ENCODE results near the gene YWHAG.
A peak's percentile ranks its signal among the peaks of the same experiment; 100 is the strongest.
"Not testable (repeated sequence)": the region's sequence is repeated elsewhere in the genome, so short reads cannot be mapped to it uniquely, and the experiment has no call there.

The YWHAG gene

DNA sequence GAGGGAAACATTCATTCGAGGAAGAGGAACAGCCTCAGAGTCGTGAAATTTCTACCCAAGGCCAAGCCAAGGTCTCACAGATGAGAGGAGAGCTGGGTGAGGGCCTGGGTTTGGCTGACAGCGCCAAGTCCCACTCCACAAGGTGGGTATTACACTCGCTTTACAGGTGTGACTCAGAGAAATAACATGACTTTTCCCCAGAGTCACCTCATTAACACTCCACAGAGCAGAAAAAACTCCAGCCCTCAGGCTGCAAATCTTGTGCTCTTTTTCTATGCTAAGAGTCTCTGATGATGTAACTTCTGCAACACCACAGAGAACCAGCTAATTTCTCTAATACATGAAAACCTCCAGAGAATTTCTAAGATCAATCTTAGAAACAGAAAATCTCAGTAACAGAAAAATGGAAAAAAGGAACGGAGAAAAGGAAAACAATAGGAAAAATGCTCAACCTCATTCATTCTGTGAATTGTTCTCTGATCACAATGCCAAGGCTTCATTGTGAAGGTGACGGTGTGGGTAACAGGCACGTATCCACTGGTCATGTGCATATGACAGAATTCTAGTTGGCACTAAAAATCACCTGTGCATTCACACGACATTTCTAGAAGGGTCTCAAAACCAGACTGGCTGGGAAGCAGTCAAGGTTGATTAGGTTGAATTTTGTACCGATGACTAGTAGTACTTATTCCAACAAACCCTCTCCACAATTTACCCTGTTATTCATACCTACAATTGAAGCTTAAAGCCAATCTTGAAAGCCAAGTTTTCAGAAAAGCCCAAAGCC is 20.3 kb downstream of the YWHAG start:
- no peak for TF ChIP-seq EZH2 (IDR thresholded peaks at IDR 0.05)
- TF ChIP-seq FOXP2 (optimal IDR thresholded peaks at IDR 0.05; ENCODE audit: control extremely low read depth, extremely low read length, insufficient read depth) = no peak
- TF ChIP-seq POLR2AphosphoS5 (IDR thresholded peaks at IDR 0.05; ENCODE audit: borderline replicate concordance, low read depth, low read length) = no peak
- Histone ChIP-seq H3K9ac (ENCODE audit: insufficient read length) (no peak overlapping the region), H3K36me3 (ENCODE audit: insufficient read depth, low read length) (peaks cover 88% of the 10 kb centered on the region), H3K4me3 (no peak overlapping the region; the same call in 1 of the 2 replicates), H3K27ac (peak overlapping the region; percentile 72), H3K9me3 (ENCODE audit: low read depth, low read length) (no peaks in the 10 kb centered on the region)
- DNase-seq (ENCODE audit: low read depth, low spot score) = no peak

DNA sequence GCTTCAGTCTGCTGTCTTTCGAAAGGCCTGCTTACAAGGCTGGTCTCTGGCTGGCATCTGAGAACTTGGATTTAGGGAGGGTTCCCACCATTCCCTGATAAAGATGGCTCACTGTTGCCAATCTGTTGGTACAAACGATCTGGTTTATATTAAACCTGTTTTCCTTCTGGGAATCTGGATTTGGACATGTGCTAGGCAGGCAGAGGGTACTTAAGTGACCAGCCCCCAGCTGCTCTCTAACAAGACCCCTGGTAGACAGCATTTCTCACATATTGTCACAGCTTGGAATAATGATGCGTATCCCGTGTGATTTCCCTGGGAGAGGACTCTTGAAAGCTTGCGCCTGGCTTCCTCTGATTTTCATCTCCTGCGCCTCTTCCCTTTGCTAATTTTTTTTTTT is 21.6 kb downstream of the YWHAG start:
- no peak for DNase-seq (ENCODE audit: low read depth, low spot score)
- Histone ChIP-seq H3K9ac (ENCODE audit: insufficient read length) (no peak overlapping the region), H3K4me3 (no peak overlapping the region), H3K27ac (peak overlapping the region; percentile 68; the same call in 1 of the 2 replicates), H3K36me3 (ENCODE audit: insufficient read depth, low read length) (peaks cover 86% of the 10 kb centered on the region), H3K9me3 (ENCODE audit: low read depth, low read length) (no peaks in the 10 kb centered on the region)
- TF ChIP-seq FOXP2 (optimal IDR thresholded peaks at IDR 0.05; ENCODE audit: control extremely low read depth, extremely low read length, insufficient read depth) (no peak), EZH2 (IDR thresholded peaks at IDR 0.05) (no peak), POLR2AphosphoS5 (IDR thresholded peaks at IDR 0.05; ENCODE audit: borderline replicate concordance, low read depth, low read length) (no peak)

DNA sequence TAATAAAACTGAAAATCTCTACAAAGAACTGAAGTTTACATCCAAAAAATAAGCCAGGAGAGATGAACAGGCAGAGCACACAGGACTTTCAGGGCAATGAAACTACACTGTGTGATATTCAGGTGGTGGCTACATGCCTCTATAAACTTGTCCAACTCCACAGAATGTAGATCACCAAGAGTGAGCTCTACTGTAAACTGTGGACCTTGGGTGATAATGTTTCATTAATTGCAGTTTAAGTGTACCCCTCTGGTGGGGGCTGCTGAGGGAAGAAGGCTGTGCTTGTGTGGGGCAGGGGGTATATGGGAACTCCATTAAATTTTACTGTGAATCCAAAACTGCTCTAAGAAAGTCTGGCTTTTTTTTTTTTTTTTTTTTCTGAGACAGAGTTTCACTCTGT is 22.7 kb downstream of the YWHAG start:
- Histone ChIP-seq H3K4me3 (no peak overlapping the region), H3K9me3 (ENCODE audit: low read depth, low read length) (no peaks in the 10 kb centered on the region), H3K27ac (peak overlapping the region; percentile 59), H3K9ac (ENCODE audit: insufficient read length) (no peak overlapping the region), H3K36me3 (ENCODE audit: insufficient read depth, low read length) (peaks cover 84% of the 10 kb centered on the region)
- no peak for TF ChIP-seq FOXP2 (optimal IDR thresholded peaks at IDR 0.05; ENCODE audit: control extremely low read depth, extremely low read length, insufficient read depth)
- no peak for TF ChIP-seq POLR2AphosphoS5 (IDR thresholded peaks at IDR 0.05; ENCODE audit: borderline replicate concordance, low read depth, low read length)
- no peak for TF ChIP-seq EZH2 (IDR thresholded peaks at IDR 0.05)
- DNase-seq (ENCODE audit: low read depth, low spot score) = no peak

DNA sequence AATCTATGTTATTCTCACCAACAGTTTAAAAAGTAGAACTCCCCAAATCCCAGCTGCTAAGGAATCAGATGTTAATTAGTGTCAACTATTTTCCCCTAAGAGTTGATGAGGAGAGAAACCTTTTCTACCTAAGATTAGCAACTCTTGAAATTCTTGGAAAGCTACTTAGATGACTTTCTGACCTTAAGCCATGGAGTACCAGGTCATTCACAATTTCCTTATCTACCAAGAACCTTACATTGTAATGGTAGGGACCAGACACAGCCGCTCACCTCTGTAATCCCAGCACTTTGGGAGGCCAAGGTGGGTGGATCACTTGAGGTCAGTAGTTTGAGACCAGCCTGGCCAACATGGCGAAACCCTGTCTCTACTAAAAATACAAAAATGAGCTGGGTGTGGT is 23.4 kb downstream of the YWHAG start:
- not testable (repeated sequence) for H3K9me3 ChIP-seq (ENCODE audit: low read depth, low read length); H3K4me3 ChIP-seq; H3K9ac ChIP-seq (ENCODE audit: insufficient read length); DNase-seq (ENCODE audit: low read depth, low spot score); H3K27ac ChIP-seq
- peaks cover 81% of the 10 kb centered on the region for H3K36me3 ChIP-seq (ENCODE audit: insufficient read depth, low read length)

DNA sequence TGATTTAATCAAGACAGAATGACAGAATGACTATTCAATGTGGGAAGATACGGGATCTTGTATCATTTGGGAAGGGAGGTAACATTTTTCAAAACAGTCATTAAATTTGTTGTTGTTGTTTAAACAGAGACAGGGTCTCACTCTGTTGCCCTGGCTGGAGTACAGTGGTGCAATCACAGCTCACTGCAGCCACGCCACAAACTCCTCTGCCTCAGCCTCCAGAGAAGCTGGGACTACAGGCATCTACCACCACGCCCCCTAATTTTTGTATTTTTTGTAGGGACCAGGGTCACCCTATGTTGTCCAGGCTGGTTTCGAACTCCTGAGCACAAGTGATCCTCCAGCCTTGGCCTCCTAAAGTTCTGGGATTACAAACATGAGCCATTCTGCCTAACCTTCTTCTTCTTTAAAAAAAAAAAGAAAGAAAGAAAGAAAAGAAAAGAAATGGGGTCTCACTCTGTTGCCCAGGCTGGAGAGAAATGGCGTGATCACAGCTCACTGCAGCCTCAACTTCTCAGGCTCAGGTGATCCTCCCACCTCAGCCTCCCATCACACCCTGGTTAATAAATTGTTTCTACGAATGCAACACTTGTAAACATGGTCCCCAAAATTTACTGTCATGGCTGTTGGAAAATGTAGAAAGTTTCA is 24.3 kb downstream of the YWHAG start:
- DNase-seq (ENCODE audit: low read depth, low spot score) = no peak
- Histone ChIP-seq H3K9me3 (ENCODE audit: low read depth, low read length) (no peaks in the 10 kb centered on the region), H3K27ac (peak overlapping the region; percentile 26; the same call in 1 of the 2 replicates), H3K4me3 (no peak overlapping the region), H3K36me3 (ENCODE audit: insufficient read depth, low read length) (peaks cover 81% of the 10 kb centered on the region), H3K9ac (ENCODE audit: insufficient read length) (no peak overlapping the region)
- TF ChIP-seq FOXP2 (optimal IDR thresholded peaks at IDR 0.05; ENCODE audit: control extremely low read depth, extremely low read length, insufficient read depth) = no peak
- no peak for TF ChIP-seq EZH2 (IDR thresholded peaks at IDR 0.05)
- TF ChIP-seq POLR2AphosphoS5 (IDR thresholded peaks at IDR 0.05; ENCODE audit: borderline replicate concordance, low read depth, low read length) = no peak

DNA sequence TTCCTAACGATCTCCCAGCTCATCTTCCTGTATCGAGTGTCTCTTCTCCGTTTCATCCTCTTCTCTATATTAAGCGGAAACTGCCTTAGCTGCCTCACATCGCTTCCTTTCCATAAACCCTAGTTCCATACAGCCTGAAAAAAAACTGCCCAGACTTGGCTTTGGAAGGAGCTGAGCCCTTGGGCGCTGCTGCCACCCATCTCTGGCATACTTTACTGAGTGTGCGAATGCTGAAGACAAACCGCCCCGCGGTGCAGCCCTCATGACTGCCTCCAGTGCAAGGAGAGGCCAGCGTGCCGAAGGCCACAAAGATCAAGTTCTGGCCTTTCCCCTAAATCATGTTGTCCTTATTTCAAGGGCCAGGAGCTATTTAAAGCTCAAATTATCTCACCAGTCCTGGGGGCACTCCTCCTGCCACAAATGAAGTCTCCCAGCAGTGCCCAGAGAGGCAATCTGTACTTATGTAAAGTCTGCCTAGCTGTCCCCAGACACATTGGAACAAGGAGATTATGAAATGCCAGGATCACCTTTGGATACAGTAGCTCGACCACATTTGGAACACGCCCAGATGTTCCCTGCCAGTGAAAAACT is 25.2 kb downstream of the YWHAG start:
- no peak for TF ChIP-seq FOXP2 (optimal IDR thresholded peaks at IDR 0.05; ENCODE audit: control extremely low read depth, extremely low read length, insufficient read depth)
- no peak for TF ChIP-seq POLR2AphosphoS5 (IDR thresholded peaks at IDR 0.05; ENCODE audit: borderline replicate concordance, low read depth, low read length)
- TF ChIP-seq EZH2 (IDR thresholded peaks at IDR 0.05) = no peak
- Histone ChIP-seq H3K36me3 (ENCODE audit: insufficient read depth, low read length) (peaks cover 84% of the 10 kb centered on the region), H3K27ac (peak overlapping the region; percentile 26), H3K4me3 (no peak overlapping the region), H3K9ac (ENCODE audit: insufficient read length) (no peak overlapping the region), H3K9me3 (ENCODE audit: low read depth, low read length) (no peaks in the 10 kb centered on the region)
- no peak for DNase-seq (ENCODE audit: low read depth, low spot score)

DNA sequence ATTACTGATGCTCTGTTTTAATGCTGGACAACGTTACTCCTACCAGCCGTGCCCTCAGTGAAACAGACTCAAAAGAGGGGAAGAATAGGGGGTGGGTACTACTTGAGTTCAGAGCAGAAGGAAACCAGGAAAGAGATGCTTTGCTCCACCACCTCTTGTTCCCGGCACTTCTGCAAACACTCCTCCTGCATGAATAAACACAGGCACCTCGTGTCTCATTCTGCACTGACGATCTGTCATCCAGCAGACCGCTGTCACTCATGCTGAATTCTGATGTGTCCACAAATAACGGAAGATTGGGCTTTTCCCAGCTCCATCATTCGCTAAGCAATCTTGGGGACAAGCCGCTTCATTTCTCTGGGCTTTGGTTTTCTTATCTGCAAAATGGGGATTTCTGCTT is 26.7 kb downstream of the YWHAG start:
- no peak for DNase-seq (ENCODE audit: low read depth, low spot score)
- Histone ChIP-seq H3K9ac (ENCODE audit: insufficient read length) (no peak overlapping the region), H3K27ac (no peak overlapping the region), H3K9me3 (ENCODE audit: low read depth, low read length) (no peaks in the 10 kb centered on the region), H3K4me3 (no peak overlapping the region), H3K36me3 (ENCODE audit: insufficient read depth, low read length) (peaks cover 82% of the 10 kb centered on the region)
- TF ChIP-seq FOXP2 (optimal IDR thresholded peaks at IDR 0.05; ENCODE audit: control extremely low read depth, extremely low read length, insufficient read depth) (no peak), POLR2AphosphoS5 (IDR thresholded peaks at IDR 0.05; ENCODE audit: borderline replicate concordance, low read depth, low read length) (no peak), EZH2 (IDR thresholded peaks at IDR 0.05) (no peak)

DNA sequence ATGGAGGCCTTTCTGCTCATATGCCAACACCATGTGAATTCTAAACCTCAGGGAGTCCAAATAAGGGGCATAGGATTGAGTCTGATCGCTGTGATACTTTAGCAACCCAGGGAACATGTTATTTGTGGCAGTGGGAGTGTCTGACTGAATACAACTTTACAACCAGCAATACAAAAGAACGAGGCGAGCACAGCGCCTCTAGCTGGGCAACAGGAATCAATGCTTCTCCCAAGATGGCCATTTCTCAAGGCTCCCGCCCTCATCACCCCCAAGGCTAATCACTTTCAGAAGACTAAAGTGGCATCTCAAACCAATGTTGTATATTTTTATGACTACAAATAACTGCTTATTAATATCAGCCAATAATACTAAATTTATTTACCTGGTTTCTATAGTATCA is 28.1 kb downstream of the YWHAG start:
- H3K9me3 ChIP-seq (ENCODE audit: low read depth, low read length) = no peaks in the 10 kb centered on the region
- no peak for TF ChIP-seq EZH2 (IDR thresholded peaks at IDR 0.05)
- no peak for TF ChIP-seq POLR2AphosphoS5 (IDR thresholded peaks at IDR 0.05; ENCODE audit: borderline replicate concordance, low read depth, low read length)
- no peak for TF ChIP-seq FOXP2 (optimal IDR thresholded peaks at IDR 0.05; ENCODE audit: control extremely low read depth, extremely low read length, insufficient read depth)
- H3K9ac ChIP-seq (ENCODE audit: insufficient read length) = no peak overlapping the region
- no peak for DNase-seq (ENCODE audit: low read depth, low spot score)
- no peak overlapping the region for H3K4me3 ChIP-seq
- H3K27ac ChIP-seq = 0 out of 2 replicates have a peak overlapping the region, but pooled peaks have one; percentile 5
- peaks cover 79% of the 10 kb centered on the region for H3K36me3 ChIP-seq (ENCODE audit: insufficient read depth, low read length)

Measured in SK-N-MC (cell line).